GM23248 (cell line): ENCODE results near the gene ABLIM1.

ENCODE experiments used
- EZH2 ChIP-seq: fragments of 200-600 bp; sonication (generic); IDR thresholded peaks from 2 replicates; pipeline ENCODE4 v1.6.1; 2018; ENCODE audit warnings: antibody characterized with exemption, mild to moderate bottlenecking; ENCODE audit not compliant: insufficient read depth, poor library complexity, severe bottlenecking
- EZH2phosphoT487 ChIP-seq: fragments of 200-600 bp; sonication (generic); IDR thresholded peaks from 2 replicates; pipeline ENCODE4 v1.6.1; 2018; ENCODE audit warnings: antibody characterized with exemption, moderate library complexity, mild to moderate bottlenecking, low read depth; ENCODE audit not compliant: insufficient read depth

DNA sequence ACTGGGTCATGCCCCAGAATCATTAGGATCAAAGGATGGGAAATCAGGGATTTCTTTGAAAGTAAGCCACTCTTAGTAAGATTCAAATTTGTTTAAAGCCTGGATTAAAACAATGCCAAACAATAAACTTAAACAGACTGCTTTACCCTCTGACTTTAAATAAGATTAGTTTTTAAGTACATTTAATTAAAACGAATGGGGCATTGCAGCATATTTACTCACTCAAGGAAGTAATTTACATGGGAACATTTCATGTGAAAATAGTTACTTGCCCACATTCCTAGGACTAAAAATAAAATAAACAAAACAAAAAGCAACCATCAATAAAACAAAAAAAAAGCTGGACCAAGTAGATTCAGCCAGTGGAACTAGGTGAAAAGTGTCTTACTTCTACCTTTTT, 7.8 kb downstream of the ABLIM1 start:
- no peak for TF ChIP-seq EZH2phosphoT487
- TF ChIP-seq EZH2, result no peak
